Cortex of kidney (tissue), 1 donor: ENCODE measurements around the gene RBFA.
"Not testable (repeated sequence)": the region's sequence is repeated elsewhere in the genome, so short reads cannot be mapped to it uniquely, and the experiment has no call there.

Experiments
- DNase-seq: peaks from one replicate; lab custom pipeline; 2025; lab: John Stamatoyannopoulos, UW

RBFA gene

GRCh38 chr18:80034068-80034851 is at the start of gene RBFA:
Gene RBFA, plus strand, starts transcription at chr18:80034434. Its CDS starts 62 bp downstream, at chr18:80034496.
- peak; percentile 98 for DNase-seq

- DNase-seq: no peak
Observed at GRCh38 chr18:79985172-79985571, 49.1 kb upstream of the RBFA start.

- no peak for DNase-seq
Observed at GRCh38 chr18:79986726-79987125, 47.5 kb upstream of the RBFA start.

GRCh38 chr18:79987566-79987965 is 46.7 kb upstream of the RBFA start:
- DNase-seq: no peak

- no peak for DNase-seq
Observed at GRCh38 chr18:79988071-79988450, 46.2 kb upstream of the RBFA start.

GRCh38 chr18:79988451-79989194 is 45.6 kb upstream of the RBFA start, which contains the start of gene TXNL4A:
Gene TXNL4A, minus strand, starts transcription at chr18:79988563. Its CDS starts 171 bp downstream, at chr18:79988392.
- no peak for DNase-seq

- no peak for DNase-seq
Observed at GRCh38 chr18:79989195-79989497, 45.1 kb upstream of the RBFA start.

GRCh38 chr18:79991494-79991893 is 42.7 kb upstream of the RBFA start:
- DNase-seq: no peak

- not testable (repeated sequence) for DNase-seq
Observed at GRCh38 chr18:79999701-80000100, 34.5 kb upstream of the RBFA start.

- no peak for DNase-seq
Observed at GRCh38 chr18:80000877-80001276, 33.4 kb upstream of the RBFA start.

- DNase-seq: no peak
Observed at GRCh38 chr18:80002468-80002867, 31.8 kb upstream of the RBFA start.

- DNase-seq: no peak
Observed at GRCh38 chr18:80004600-80005342, 29.5 kb upstream of the RBFA start.

GRCh38 chr18:80006724-80007123 is 27.5 kb upstream of the RBFA start:
- no peak for DNase-seq

- DNase-seq: no peak
Observed at GRCh38 chr18:80009661-80010550, 24.3 kb upstream of the RBFA start.

GRCh38 chr18:80010551-80010906 is 23.7 kb upstream of the RBFA start:
- DNase-seq: no peak

- not testable (repeated sequence) for DNase-seq
Observed at GRCh38 chr18:80011496-80012137, 22.6 kb upstream of the RBFA start.

- DNase-seq: no peak
Observed at GRCh38 chr18:80012714-80013113, 21.5 kb upstream of the RBFA start.

GRCh38 chr18:80022613-80023012 is 11.6 kb upstream of the RBFA start:
- no peak for DNase-seq

- no peak for DNase-seq
Observed at GRCh38 chr18:80023173-80023572, 11.1 kb upstream of the RBFA start.

GRCh38 chr18:80026363-80026762 is 7.9 kb upstream of the RBFA start:
- no peak for DNase-seq

- not testable (repeated sequence) for DNase-seq
Observed at GRCh38 chr18:80027719-80028118, 6.5 kb upstream of the RBFA start.
